Activated CD8-positive, alpha-beta memory T cell treated with anti-CD3 and anti-CD28 coated beads for 4 hours (primary cell): ENCODE measurements around the gene VWA5B1.

ENCODE experiments used
- DNase-seq, 2 donors: peaks; one replicate each; pipeline ENCODE4 v3.0.0-alpha.2; 2020; ENCODE audit warnings: low read depth in 2 of 2

Gene VWA5B1

GRCh38 chr1:20348326-20348915 is 57.7 kb downstream of the VWA5B1 start:
- DNase-seq = no peak

GRCh38 chr1:20349561-20349960 is 58.9 kb downstream of the VWA5B1 start:
- DNase-seq = no peak

- no peak for DNase-seq
These were observed 59.3 kb downstream of the VWA5B1 start for GRCh38 chr1:20349971-20350370.

GRCh38 chr1:20350421-20350820 is 59.7 kb downstream of the VWA5B1 start:
- no peak for DNase-seq

GRCh38 chr1:20351911-20352701 is 61.4 kb downstream of the VWA5B1 start:
- no peak for DNase-seq

- no peak for DNase-seq
These were observed 63.2 kb downstream of the VWA5B1 start for GRCh38 chr1:20353836-20354235.

- no peak for DNase-seq
These were observed 63.9 kb downstream of the VWA5B1 start for GRCh38 chr1:20354610-20355009.

GRCh38 chr1:20355101-20355827 is 64.6 kb downstream of the VWA5B1 start:
- no peak for DNase-seq

GRCh38 chr1:20355828-20356735 is 65.4 kb downstream of the VWA5B1 start:
- DNase-seq = no peak

- no peak for DNase-seq
These were observed 66.3 kb downstream of the VWA5B1 start for GRCh38 chr1:20356850-20357459.

GRCh38 chr1:20357796-20358195 is 67.1 kb downstream of the VWA5B1 start:
- no peak for DNase-seq

GRCh38 chr1:20358761-20359263 is 68.1 kb downstream of the VWA5B1 start:
- no peak for DNase-seq

- DNase-seq = no peak
These were observed 69.0 kb downstream of the VWA5B1 start for GRCh38 chr1:20359451-20360330.

GRCh38 chr1:20361401-20361800 is 70.7 kb downstream of the VWA5B1 start:
- no peak for DNase-seq

GRCh38 chr1:20361805-20362381 is 71.2 kb downstream of the VWA5B1 start:
- no peak for DNase-seq

GRCh38 chr1:20362856-20363255 is 72.2 kb downstream of the VWA5B1 start:
- DNase-seq = no peak

GRCh38 chr1:20365421-20366055 is 74.9 kb downstream of the VWA5B1 start:
- DNase-seq = no peak

- no peak for DNase-seq
These were observed 75.4 kb downstream of the VWA5B1 start for GRCh38 chr1:20366056-20366462.

GRCh38 chr1:20366463-20367115 is 75.9 kb downstream of the VWA5B1 start:
- DNase-seq = no peak
